ENCODE results near the gene HECTD3. TPM values are rescaled to one million over a fixed set of nuclear protein-coding genes. Genes with fewer than 3 reads are reported as not detected.

HECTD3 gene
- total RNA-seq (2021): 29.2 and 29.5 TPM in 2 replicates
- percentile 52 among the genes with signal in this experiment for Bru-seq, nascent RNA
- BruChase-seq, experiment 1, labeled RNA remaining after a 2-hour chase: percentile 63 among the genes with signal in this experiment
- BruChase-seq, experiment 2, labeled RNA remaining after a 6-hour chase: percentile 74 among the genes with signal in this experiment
- long read RNA-seq, transcript HECTD3-202 (21 exons, 3,610 nt): major isoform, 46 of 65 reads
- long read RNA-seq, partial matches to known transcripts: 5 of 65 reads
- long read RNA-seq, other reads (novel, unspliced or antisense): 11 of 65 reads

DNA sequence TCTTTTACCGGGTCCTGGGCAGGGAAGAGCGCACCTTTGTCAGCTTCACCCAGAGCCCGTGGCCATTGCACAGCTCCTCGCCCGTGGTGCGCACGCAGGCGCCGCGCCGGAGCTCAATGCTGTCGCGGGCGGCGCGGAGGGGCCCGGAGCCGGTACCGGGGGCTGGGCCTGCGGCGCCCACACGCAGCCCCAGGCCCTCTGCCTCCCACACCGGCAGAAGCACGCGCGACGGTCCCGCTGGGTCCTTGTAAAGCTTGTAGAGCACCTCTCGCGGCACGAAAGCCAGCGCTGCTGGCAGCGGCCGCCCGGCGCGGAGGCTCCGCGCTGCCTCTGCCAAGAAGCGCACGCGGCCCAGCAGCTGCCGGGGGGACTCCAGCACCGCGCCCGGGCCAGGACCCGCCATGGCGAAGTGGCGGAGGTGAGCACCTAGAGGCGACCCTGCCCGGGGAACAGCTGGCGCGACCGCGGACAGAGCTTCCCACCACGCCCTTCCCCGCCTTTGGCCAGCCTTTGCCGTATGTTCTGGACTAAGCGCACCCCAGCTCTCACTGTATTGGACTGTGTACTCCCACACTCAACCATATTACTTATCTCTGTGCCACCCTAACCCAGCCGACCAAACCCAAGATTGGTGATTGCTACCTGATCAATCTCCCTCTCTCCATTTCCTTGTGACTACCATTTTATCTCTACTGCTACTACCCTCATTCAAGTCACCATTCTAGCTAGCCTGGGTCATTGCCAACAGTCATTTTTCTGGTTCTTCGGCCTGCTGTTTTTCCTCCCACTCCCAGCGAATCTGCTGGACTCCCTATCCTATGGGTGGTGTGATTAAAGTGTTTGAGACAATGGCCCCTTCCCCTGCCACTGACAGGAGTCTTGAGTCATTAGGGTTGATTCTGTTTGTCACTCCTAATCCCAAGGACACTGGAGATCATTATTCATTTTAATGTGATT, at the start of gene HECTD3:
HECTD3 (minus strand) TSS at position 470 of the 957 bp plus-strand sequence; CDS start at position 403, 67 bp downstream.
- TF ChIP-seq, protein P1, sequence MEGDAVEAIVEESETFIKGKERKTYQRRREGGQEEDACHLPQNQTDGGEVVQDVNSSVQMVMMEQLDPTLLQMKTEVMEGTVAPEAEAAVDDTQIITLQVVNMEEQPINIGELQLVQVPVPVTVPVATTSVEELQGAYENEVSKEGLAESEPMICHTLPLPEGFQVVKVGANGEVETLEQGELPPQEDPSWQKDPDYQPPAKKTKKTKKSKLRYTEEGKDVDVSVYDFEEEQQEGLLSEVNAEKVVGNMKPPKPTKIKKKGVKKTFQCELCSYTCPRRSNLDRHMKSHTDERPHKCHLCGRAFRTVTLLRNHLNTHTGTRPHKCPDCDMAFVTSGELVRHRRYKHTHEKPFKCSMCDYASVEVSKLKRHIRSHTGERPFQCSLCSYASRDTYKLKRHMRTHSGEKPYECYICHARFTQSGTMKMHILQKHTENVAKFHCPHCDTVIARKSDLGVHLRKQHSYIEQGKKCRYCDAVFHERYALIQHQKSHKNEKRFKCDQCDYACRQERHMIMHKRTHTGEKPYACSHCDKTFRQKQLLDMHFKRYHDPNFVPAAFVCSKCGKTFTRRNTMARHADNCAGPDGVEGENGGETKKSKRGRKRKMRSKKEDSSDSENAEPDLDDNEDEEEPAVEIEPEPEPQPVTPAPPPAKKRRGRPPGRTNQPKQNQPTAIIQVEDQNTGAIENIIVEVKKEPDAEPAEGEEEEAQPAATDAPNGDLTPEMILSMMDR (conservative IDR thresholded peaks at IDR 0.05; ENCODE audit: low read depth, low read length): no peak
- Histone ChIP-seq H3K27ac (ENCODE audit: low read depth, low read length, poor library complexity, severe bottlenecking) (peak within 1 kb of the TSS; percentile 68), H3K4me1 (ENCODE audit: insufficient read depth, low read length, poor library complexity, severe bottlenecking) (peaks cover 10% of the 10 kb centered on the region), H3K9me3 (ENCODE audit: low read depth, low read length, poor library complexity, severe bottlenecking) (no peaks in the 10 kb centered on the region), H3K27me3 (replicated peaks; ENCODE audit: insufficient read depth, low read depth, low read length, poor library complexity) (no peaks in the 10 kb centered on the region), H3K36me3 (ENCODE audit: insufficient read depth, low read length, poor library complexity, severe bottlenecking) (peaks cover 9% of the 10 kb centered on the region), H3K4me3 (ENCODE audit: low read depth, low read length, poor library complexity, severe bottlenecking) (peak within 1 kb of the TSS; percentile 85)
- DNase-seq (ENCODE audit: low spot score): peak; percentile 80
- ChIA-PET POLR2A (ENCODE audit: low non-redundant PET) (interaction anchor here (0.5 to 0.6 kb wide), 3 partner anchors 195 to 1106 kb away, joined by 3 to 7 read pairs (median 5); partner anchors contain the start of gene ZSWIM5), CTCF (interaction anchor here (1.1 kb wide), 1 partner anchor 292 kb away, joined by 12 read pairs; no protein-coding TSS in a partner anchor)
- TSS peak; percentile 46 for BruUV-seq (replicated peaks)
- intact Hi-C loops (cut with micrococcal nuclease; ENCODE audit: unreplicated experiment): loop anchor here (2.0 to 10.0 kb wide), 5 partner anchors 168 to 564 kb away; partner anchors contain the start of genes BEST4, PTCH2, RNU5D-1 and ZSWIM5

GRCh38 chr1:45059829-45060228, 48.7 kb upstream of the HECTD3 start:
- no peak for DNase-seq (ENCODE audit: low spot score)
- POLR2A ChIA-PET (ENCODE audit: low non-redundant PET): no interaction called here
- Histone ChIP-seq H3K27ac (ENCODE audit: low read depth, low read length, poor library complexity, severe bottlenecking) (no peak overlapping the region), H3K27me3 (replicated peaks; ENCODE audit: insufficient read depth, low read depth, low read length, poor library complexity) (peaks cover 8% of the 10 kb centered on the region), H3K4me3 (ENCODE audit: low read depth, low read length, poor library complexity, severe bottlenecking) (no peak overlapping the region), H3K9me3 (ENCODE audit: low read depth, low read length, poor library complexity, severe bottlenecking) (no peaks in the 10 kb centered on the region), H3K36me3 (ENCODE audit: insufficient read depth, low read length, poor library complexity, severe bottlenecking) (no peaks in the 10 kb centered on the region), H3K4me1 (ENCODE audit: insufficient read depth, low read length, poor library complexity, severe bottlenecking) (no peaks in the 10 kb centered on the region)
- CTCF ChIA-PET: no interaction called here
- no peak for TF ChIP-seq EZH2 (IDR thresholded peaks at IDR 0.05; ENCODE audit: borderline replicate concordance, low read depth, low read length, poor library complexity, severe bottlenecking)
- TF ChIP-seq, protein P1 (conservative IDR thresholded peaks at IDR 0.05; ENCODE audit: low read depth, low read length): no peak
- BruUV-seq (replicated peaks): no TSS peak
- intact Hi-C loops (cut with micrococcal nuclease; ENCODE audit: unreplicated experiment): no loop called here

DNA sequence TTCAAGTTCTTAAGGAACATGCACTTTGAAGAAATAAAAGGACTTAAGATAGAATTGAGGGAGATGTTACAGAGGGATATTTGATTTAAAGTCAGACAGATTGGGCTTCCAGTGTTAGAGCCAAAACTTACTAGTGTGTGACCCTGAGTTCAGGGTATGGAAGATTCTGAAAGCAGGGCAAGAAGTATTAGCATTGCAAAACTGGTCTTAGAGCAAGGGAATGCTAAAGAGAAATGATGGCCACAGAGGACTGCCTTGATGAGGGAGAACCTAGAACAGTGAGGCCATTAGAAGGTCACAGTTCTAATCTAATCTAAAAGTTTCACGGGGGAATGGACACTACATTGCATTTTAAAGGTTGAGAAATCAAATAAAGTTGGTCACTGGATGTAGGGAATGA, 46.4 kb upstream of the HECTD3 start:
- TF ChIP-seq, protein P1 (conservative IDR thresholded peaks at IDR 0.05; ENCODE audit: low read depth, low read length): no peak
- TF ChIP-seq EZH2 (IDR thresholded peaks at IDR 0.05; ENCODE audit: borderline replicate concordance, low read depth, low read length, poor library complexity, severe bottlenecking): no peak
- H3K36me3 ChIP-seq (ENCODE audit: insufficient read depth, low read length, poor library complexity, severe bottlenecking): no peaks in the 10 kb centered on the region
- H3K9me3 ChIP-seq (ENCODE audit: low read depth, low read length, poor library complexity, severe bottlenecking): no peaks in the 10 kb centered on the region
- no peak overlapping the region for H3K4me3 ChIP-seq (ENCODE audit: low read depth, low read length, poor library complexity, severe bottlenecking)
- ChIA-PET CTCF (no interaction called here), POLR2A (ENCODE audit: low non-redundant PET) (no interaction called here)
- BruUV-seq (replicated peaks): no TSS peak
- no peaks in the 10 kb centered on the region for H3K4me1 ChIP-seq (ENCODE audit: insufficient read depth, low read length, poor library complexity, severe bottlenecking)
- DNase-seq (ENCODE audit: low spot score): no peak
- no peak overlapping the region for H3K27ac ChIP-seq (ENCODE audit: low read depth, low read length, poor library complexity, severe bottlenecking)
- intact Hi-C loops (cut with micrococcal nuclease; ENCODE audit: unreplicated experiment): no loop called here
- peaks cover 8% of the 10 kb centered on the region for H3K27me3 ChIP-seq (replicated peaks; ENCODE audit: insufficient read depth, low read depth, low read length, poor library complexity)

Data from A673 (cell line).